Activated CD4-positive, alpha-beta T cell treated with anti-CD3 and anti-CD28 coated beads, Interleukin-2, amount 50 U/mL, for 24 hours (primary cell): ENCODE results near the gene TTC12.

Source experiments
- DNase-seq, 2 donors: peaks; one replicate each; pipeline ENCODE4 v3.0.0-alpha.2; 2020; ENCODE audit warnings: low read depth in 1 of 2, low spot score in 1 of 2

TTC12 gene

GRCh38 chr11:113324250-113324649 lies 9.9 kb downstream of the TTC12 start:
- no peak for DNase-seq

GRCh38 chr11:113329725-113330124 lies 15.3 kb downstream of the TTC12 start:
- DNase-seq: no peak

- no peak for DNase-seq
Observed at GRCh38 chr11:113331441-113331840, 17.1 kb downstream of the TTC12 start.

- DNase-seq: no peak
Observed at GRCh38 chr11:113332023-113332422, 17.6 kb downstream of the TTC12 start.

GRCh38 chr11:113332638-113333329 lies 18.4 kb downstream of the TTC12 start:
- DNase-seq: no peak

- no peak for DNase-seq
Observed at GRCh38 chr11:113334183-113334582, 19.8 kb downstream of the TTC12 start.

- DNase-seq: no peak
Observed at GRCh38 chr11:113338730-113339129, 24.3 kb downstream of the TTC12 start.

GRCh38 chr11:113339929-113340589 lies 25.7 kb downstream of the TTC12 start:
- DNase-seq: no peak

- DNase-seq: no peak
Observed at GRCh38 chr11:113341388-113342165, 27.2 kb downstream of the TTC12 start.

GRCh38 chr11:113345978-113346377 lies 31.6 kb downstream of the TTC12 start:
- DNase-seq: no peak

- no peak for DNase-seq
Observed at GRCh38 chr11:113349528-113349927, 35.1 kb downstream of the TTC12 start.

GRCh38 chr11:113350336-113351067 lies 36.1 kb downstream of the TTC12 start:
- no peak for DNase-seq

GRCh38 chr11:113351068-113351450 lies 36.7 kb downstream of the TTC12 start:
- no peak for DNase-seq

GRCh38 chr11:113351480-113351879 lies 37.1 kb downstream of the TTC12 start:
- no peak for DNase-seq

- DNase-seq: no peak
Observed at GRCh38 chr11:113356203-113356602, 41.8 kb downstream of the TTC12 start.

- DNase-seq: no peak
Observed at GRCh38 chr11:113363406-113363805, 49.0 kb downstream of the TTC12 start.

GRCh38 chr11:113363996-113364641 lies 49.7 kb downstream of the TTC12 start:
- no peak for DNase-seq

- no peak for DNase-seq
Observed at GRCh38 chr11:113365895-113366294, 51.5 kb downstream of the TTC12 start.

GRCh38 chr11:113369411-113369810 lies 55.0 kb downstream of the TTC12 start:
- DNase-seq: no peak

- no peak for DNase-seq
Observed at GRCh38 chr11:113370634-113371033, 56.3 kb downstream of the TTC12 start.

- DNase-seq: no peak
Observed at GRCh38 chr11:113372309-113372708, 57.9 kb downstream of the TTC12 start.
